Activated naive CD4-positive, alpha-beta T cell treated with anti-CD3 and anti-CD28 coated beads for 36 hours (primary cell): Measurements from ENCODE around the gene GRK3. TPM values are rescaled to one million over a fixed set of nuclear protein-coding genes. Genes with fewer than 3 reads are reported as not detected.

Experiments
- CTCF ChIA-PET: fragments of 350-600 bp; sonication (Branson Sonifier 250); formaldehyde crosslinking; loops from one replicate; lab custom pipeline; 2021; ENCODE audit warnings: antibody characterized with exemption; lab: Charles Lee
- DNase-seq: peaks from one replicate; pipeline ENCODE4 v3.0.0-alpha.2; 2020
- H3K27ac Mint-ChIP-seq: one replicate; pipeline ENCODE4 v1.8.0; 2021; ENCODE audit warnings: mild to moderate bottlenecking, mixed read lengths
- H3K27me3 Mint-ChIP-seq: one replicate; pipeline ENCODE4 v1.8.0; 2021; ENCODE audit warnings: low read depth, mixed read lengths
- H3K36me3 Mint-ChIP-seq: one replicate; pipeline ENCODE4 v1.8.0; 2021; ENCODE audit warnings: low read depth, mixed read lengths
- H3K4me1 Mint-ChIP-seq: one replicate; pipeline ENCODE4 v1.8.0; 2021; ENCODE audit warnings: low read depth, mixed read lengths
- H3K4me3 Mint-ChIP-seq: one replicate; pipeline ENCODE4 v1.8.0; 2021; ENCODE audit warnings: mild to moderate bottlenecking, moderate library complexity, mixed read lengths
- H3K9me3 Mint-ChIP-seq: one replicate; pipeline ENCODE4 v1.8.0; 2021; ENCODE audit warnings: mixed read lengths
- intact Hi-C: fragments of 100-400 bp; cut with micrococcal nuclease; formaldehyde crosslinking; loops from one replicate; pipeline ENCODE4 v1.15.1; 2023
- total RNA-seq, 2 experiments: library from RNA; stranded (reverse); gene quantifications; one replicate each; pipeline ENCODE4 v1.2.3, GENCODE V29; 2021

The GRK3 gene
- total RNA-seq, 2 experiments from 2014 or later, result 8.3 to 8.9 TPM

GRCh38 chr22:25638638-25639037, 74.2 kb downstream of the GRK3 start:
- intact Hi-C loops, result no loop called here
- Mint-ChIP-seq H3K27me3 (no peaks in the 10 kb centered on the region), H3K36me3 (peaks cover 11% of the 10 kb centered on the region), H3K9me3 (peaks cover 2% of the 10 kb centered on the region), H3K4me3 (no peak overlapping the region), H3K27ac (no peak overlapping the region), H3K4me1 (no peaks in the 10 kb centered on the region)
- CTCF ChIA-PET, result no interaction called here
- no peak for DNase-seq

GRCh38 chr22:25641650-25642049, 77.2 kb downstream of the GRK3 start:
- intact Hi-C loops, result no loop called here
- Mint-ChIP-seq H3K4me1 (peaks cover 4% of the 10 kb centered on the region), H3K36me3 (peaks cover 11% of the 10 kb centered on the region), H3K27me3 (no peaks in the 10 kb centered on the region), H3K9me3 (peaks cover 2% of the 10 kb centered on the region), H3K27ac (no peak overlapping the region), H3K4me3 (no peak overlapping the region)
- no peak for DNase-seq
- CTCF ChIA-PET, result no interaction called here

- CTCF ChIA-PET, result no interaction called here
- H3K4me1 Mint-ChIP-seq, result peaks cover 4% of the 10 kb centered on the region
- H3K36me3 Mint-ChIP-seq, result peaks cover 5% of the 10 kb centered on the region
- no peak overlapping the region for H3K27ac Mint-ChIP-seq
- DNase-seq, result no peak
- no peaks in the 10 kb centered on the region for H3K27me3 Mint-ChIP-seq
- no peak overlapping the region for H3K4me3 Mint-ChIP-seq
- peaks cover 2% of the 10 kb centered on the region for H3K9me3 Mint-ChIP-seq
- intact Hi-C loops, result no loop called here
Measured at GRCh38 chr22:25643232-25644000, 78.9 kb downstream of the GRK3 start.

GRCh38 chr22:25644122-25644521, 79.6 kb downstream of the GRK3 start:
- no peaks in the 10 kb centered on the region for H3K27me3 Mint-ChIP-seq
- no peak overlapping the region for H3K27ac Mint-ChIP-seq
- no peak overlapping the region for H3K4me3 Mint-ChIP-seq
- peaks cover 3% of the 10 kb centered on the region for H3K36me3 Mint-ChIP-seq
- DNase-seq, result no peak
- intact Hi-C loops, result no loop called here
- peaks cover 2% of the 10 kb centered on the region for H3K9me3 Mint-ChIP-seq
- CTCF ChIA-PET, result interaction anchor here (0.6 kb wide), 1 partner anchor 638 kb away, joined by 4 read pairs; no protein-coding TSS in a partner anchor
- peaks cover 4% of the 10 kb centered on the region for H3K4me1 Mint-ChIP-seq

GRCh38 chr22:25645266-25645665, 80.8 kb downstream of the GRK3 start:
- intact Hi-C loops, result loop anchor here (5.0 kb wide), 1 partner anchor 127 kb away; no protein-coding TSS in a partner anchor
- no peak overlapping the region for H3K27ac Mint-ChIP-seq
- DNase-seq, result no peak
- peaks cover 4% of the 10 kb centered on the region for H3K4me1 Mint-ChIP-seq
- peaks cover 2% of the 10 kb centered on the region for H3K36me3 Mint-ChIP-seq
- no peaks in the 10 kb centered on the region for H3K27me3 Mint-ChIP-seq
- H3K9me3 Mint-ChIP-seq, result no peaks in the 10 kb centered on the region
- CTCF ChIA-PET, result no interaction called here
- no peak overlapping the region for H3K4me3 Mint-ChIP-seq

GRCh38 chr22:25645964-25646363, 81.5 kb downstream of the GRK3 start:
- no peak overlapping the region for H3K4me3 Mint-ChIP-seq
- no peaks in the 10 kb centered on the region for H3K9me3 Mint-ChIP-seq
- no peak for DNase-seq
- H3K27me3 Mint-ChIP-seq, result no peaks in the 10 kb centered on the region
- CTCF ChIA-PET, result no interaction called here
- H3K27ac Mint-ChIP-seq, result no peak overlapping the region
- H3K4me1 Mint-ChIP-seq, result peaks cover 4% of the 10 kb centered on the region
- intact Hi-C loops, result loop anchor here (5.0 kb wide), 1 partner anchor 126 kb away; no protein-coding TSS in a partner anchor
- peaks cover 2% of the 10 kb centered on the region for H3K36me3 Mint-ChIP-seq

GRCh38 chr22:25650833-25651232, 86.4 kb downstream of the GRK3 start:
- intact Hi-C loops, result no loop called here
- no peaks in the 10 kb centered on the region for H3K36me3 Mint-ChIP-seq
- no peaks in the 10 kb centered on the region for H3K27me3 Mint-ChIP-seq
- H3K9me3 Mint-ChIP-seq, result no peaks in the 10 kb centered on the region
- H3K4me3 Mint-ChIP-seq, result no peak overlapping the region
- CTCF ChIA-PET, result no interaction called here
- no peaks in the 10 kb centered on the region for H3K4me1 Mint-ChIP-seq
- H3K27ac Mint-ChIP-seq, result no peak overlapping the region
- no peak for DNase-seq

- CTCF ChIA-PET, result interaction anchor here (0.7 kb wide), 1 partner anchor 78 kb away, joined by 3 read pairs; no protein-coding TSS in a partner anchor
- H3K27ac Mint-ChIP-seq, result no peak overlapping the region
- no peaks in the 10 kb centered on the region for H3K36me3 Mint-ChIP-seq
- intact Hi-C loops, result no loop called here
- no peaks in the 10 kb centered on the region for H3K4me1 Mint-ChIP-seq
- no peak for DNase-seq
- H3K9me3 Mint-ChIP-seq, result no peaks in the 10 kb centered on the region
- no peak overlapping the region for H3K4me3 Mint-ChIP-seq
- no peaks in the 10 kb centered on the region for H3K27me3 Mint-ChIP-seq
Measured at GRCh38 chr22:25651332-25652085, 87.0 kb downstream of the GRK3 start.

GRCh38 chr22:25654676-25655075, 90.2 kb downstream of the GRK3 start:
- Mint-ChIP-seq H3K27ac (no peak overlapping the region), H3K4me1 (no peaks in the 10 kb centered on the region), H3K4me3 (no peak overlapping the region), H3K36me3 (no peaks in the 10 kb centered on the region), H3K9me3 (no peaks in the 10 kb centered on the region), H3K27me3 (no peaks in the 10 kb centered on the region)
- no peak for DNase-seq
- intact Hi-C loops, result no loop called here
- CTCF ChIA-PET, result no interaction called here

GRCh38 chr22:25655371-25655935, 91.0 kb downstream of the GRK3 start:
- H3K36me3 Mint-ChIP-seq, result no peaks in the 10 kb centered on the region
- intact Hi-C loops, result no loop called here
- no peaks in the 10 kb centered on the region for H3K9me3 Mint-ChIP-seq
- H3K4me1 Mint-ChIP-seq, result no peaks in the 10 kb centered on the region
- CTCF ChIA-PET, result interaction anchor here (0.5 to 0.8 kb wide), 3 partner anchors 105 to 1907 kb away, joined by 3 read pairs; no protein-coding TSS in a partner anchor
- DNase-seq, result no peak
- H3K27ac Mint-ChIP-seq, result no peak overlapping the region
- no peaks in the 10 kb centered on the region for H3K27me3 Mint-ChIP-seq
- H3K4me3 Mint-ChIP-seq, result no peak overlapping the region

GRCh38 chr22:25656724-25657123, 92.2 kb downstream of the GRK3 start:
- Mint-ChIP-seq H3K9me3 (no peaks in the 10 kb centered on the region), H3K27ac (no peak overlapping the region), H3K4me1 (no peaks in the 10 kb centered on the region), H3K36me3 (no peaks in the 10 kb centered on the region), H3K27me3 (no peaks in the 10 kb centered on the region), H3K4me3 (no peak overlapping the region)
- no peak for DNase-seq
- intact Hi-C loops, result no loop called here
- CTCF ChIA-PET, result no interaction called here

GRCh38 chr22:25658633-25659032, 94.2 kb downstream of the GRK3 start:
- H3K36me3 Mint-ChIP-seq, result no peaks in the 10 kb centered on the region
- CTCF ChIA-PET, result no interaction called here

More at GRCh38 chr22:25658633-25659032, 94.2 kb downstream of the GRK3 start:
- no peak overlapping the region for H3K27ac Mint-ChIP-seq
- H3K4me3 Mint-ChIP-seq, result no peak overlapping the region
- no peak for DNase-seq
- no peaks in the 10 kb centered on the region for H3K27me3 Mint-ChIP-seq
- intact Hi-C loops, result no loop called here
- H3K4me1 Mint-ChIP-seq, result no peaks in the 10 kb centered on the region
- no peaks in the 10 kb centered on the region for H3K9me3 Mint-ChIP-seq
